HG03108 (cell line): ENCODE data around the gene KDELR1.

Experiments used
- ATAC-seq: cut with Tn5 transposase; IDR thresholded peaks from one replicate; pipeline ENCODE4 v1.9.1; 2021; ENCODE audit warnings: moderate library complexity; ENCODE audit not compliant: unreplicated experiment

The KDELR1 gene

DNA sequence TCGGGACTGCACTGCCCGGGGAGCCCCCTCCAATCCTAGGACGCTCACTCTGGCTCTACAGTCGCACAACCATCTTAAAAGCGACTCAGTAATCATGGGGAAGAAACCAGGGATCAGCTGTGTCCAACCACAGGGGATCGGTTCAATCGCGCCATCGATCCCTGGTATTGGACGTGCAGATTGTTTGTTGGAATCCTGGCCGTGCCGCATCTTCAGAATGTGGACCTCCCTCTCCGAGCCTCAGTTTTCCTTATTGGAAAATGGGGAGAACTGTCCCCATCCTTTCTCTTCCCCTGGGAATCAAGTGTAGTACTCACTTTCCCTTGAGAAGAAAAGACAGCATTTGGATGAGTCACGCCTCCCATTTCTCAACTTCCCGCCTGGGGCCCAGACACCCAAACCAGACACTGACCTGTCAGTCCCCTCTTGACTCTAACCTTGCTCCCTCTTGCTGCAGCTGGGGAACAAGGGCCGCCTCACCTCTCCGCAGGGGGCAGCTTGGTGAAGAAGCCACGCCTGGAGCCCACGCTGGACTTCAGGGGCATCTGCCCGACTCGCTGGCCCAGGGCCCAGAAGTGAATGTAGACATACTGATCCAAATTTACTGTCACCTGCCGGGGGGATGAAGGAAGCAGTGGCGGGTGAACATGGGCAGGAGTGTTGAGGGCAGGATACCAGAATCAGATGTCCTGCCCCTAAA lies 48.4 kb downstream of the KDELR1 start:
- no peak for ATAC-seq

DNA sequence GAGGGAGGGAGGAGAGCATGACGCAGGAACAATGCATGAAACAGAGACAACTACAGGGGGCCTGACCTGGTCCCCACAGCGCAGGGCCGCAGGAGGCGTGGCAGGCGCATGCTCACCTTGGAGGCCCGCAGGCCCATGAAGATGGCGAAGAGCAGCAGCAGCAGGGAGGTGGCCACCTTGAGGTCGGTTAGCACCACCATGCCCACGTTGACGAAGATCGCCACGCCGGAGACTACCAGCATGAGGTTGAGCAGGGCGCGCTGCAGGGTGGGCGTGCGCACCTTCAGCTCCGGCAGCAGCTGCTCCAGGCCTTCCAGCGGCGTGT lies 49.0 kb downstream of the KDELR1 start:
- no peak for ATAC-seq

DNA sequence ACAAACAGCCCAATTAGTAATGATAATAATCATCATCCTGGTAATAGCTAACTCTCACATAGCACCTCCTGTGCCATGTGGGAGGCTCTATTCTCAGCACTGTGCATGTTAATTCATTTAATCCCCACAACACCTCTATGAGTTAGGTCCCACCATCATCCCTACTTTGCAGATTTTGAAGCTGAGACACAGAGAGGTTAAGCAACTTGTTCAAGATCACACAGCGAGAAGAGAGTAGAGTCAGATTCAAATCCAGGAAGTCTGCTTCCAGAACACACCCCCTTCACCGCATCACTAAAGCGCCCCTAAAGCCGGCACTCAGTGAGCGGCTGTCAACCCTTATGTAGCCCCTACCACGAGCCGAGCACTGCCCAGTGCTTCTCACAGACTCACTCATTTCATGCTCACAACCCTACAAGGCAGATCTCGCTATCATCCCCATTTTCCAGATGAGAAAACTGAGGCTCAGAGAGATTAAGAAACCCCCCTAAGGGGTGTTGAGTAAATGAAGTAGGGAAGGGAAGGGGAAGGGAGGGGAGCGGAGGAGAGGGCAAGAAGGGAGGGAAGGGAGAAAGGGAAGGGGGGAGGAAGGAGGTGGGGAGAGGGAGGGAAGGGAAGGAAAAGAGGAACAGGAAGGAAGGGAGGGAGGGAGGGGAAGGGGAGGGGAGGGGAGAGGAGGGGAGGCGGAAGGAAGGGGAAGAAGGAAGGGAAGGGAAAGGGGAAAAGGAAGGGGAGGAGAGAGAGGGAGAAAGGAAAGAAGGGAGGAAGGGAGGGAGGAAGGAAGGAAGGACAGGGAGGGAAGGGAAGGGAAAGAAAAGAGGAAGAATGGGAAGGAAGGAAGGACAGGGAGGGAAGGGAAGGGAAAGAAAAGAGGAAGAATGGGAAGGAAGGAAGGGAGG lies 49.6 kb downstream of the KDELR1 start:
- ATAC-seq = no peak

DNA sequence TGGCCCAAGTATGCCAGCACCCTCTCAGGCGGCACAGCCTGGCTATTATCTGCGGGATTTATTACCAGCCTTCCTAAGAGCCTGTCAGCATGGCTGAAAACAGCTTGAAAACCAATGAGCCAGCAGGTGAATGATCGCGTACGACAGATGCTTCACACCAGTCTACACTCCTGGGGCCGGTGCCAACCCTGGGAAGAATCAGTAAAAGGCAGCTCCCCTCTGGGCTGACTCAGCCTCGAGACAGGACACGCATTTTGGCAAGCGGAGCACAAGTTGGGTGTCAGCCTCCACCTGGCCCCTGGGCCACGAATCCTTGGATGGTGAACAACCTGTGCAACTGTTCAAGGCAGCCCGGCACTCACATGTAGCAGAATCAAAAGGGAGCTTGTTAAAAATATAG lies 50.4 kb downstream of the KDELR1 start:
- no peak for ATAC-seq

DNA sequence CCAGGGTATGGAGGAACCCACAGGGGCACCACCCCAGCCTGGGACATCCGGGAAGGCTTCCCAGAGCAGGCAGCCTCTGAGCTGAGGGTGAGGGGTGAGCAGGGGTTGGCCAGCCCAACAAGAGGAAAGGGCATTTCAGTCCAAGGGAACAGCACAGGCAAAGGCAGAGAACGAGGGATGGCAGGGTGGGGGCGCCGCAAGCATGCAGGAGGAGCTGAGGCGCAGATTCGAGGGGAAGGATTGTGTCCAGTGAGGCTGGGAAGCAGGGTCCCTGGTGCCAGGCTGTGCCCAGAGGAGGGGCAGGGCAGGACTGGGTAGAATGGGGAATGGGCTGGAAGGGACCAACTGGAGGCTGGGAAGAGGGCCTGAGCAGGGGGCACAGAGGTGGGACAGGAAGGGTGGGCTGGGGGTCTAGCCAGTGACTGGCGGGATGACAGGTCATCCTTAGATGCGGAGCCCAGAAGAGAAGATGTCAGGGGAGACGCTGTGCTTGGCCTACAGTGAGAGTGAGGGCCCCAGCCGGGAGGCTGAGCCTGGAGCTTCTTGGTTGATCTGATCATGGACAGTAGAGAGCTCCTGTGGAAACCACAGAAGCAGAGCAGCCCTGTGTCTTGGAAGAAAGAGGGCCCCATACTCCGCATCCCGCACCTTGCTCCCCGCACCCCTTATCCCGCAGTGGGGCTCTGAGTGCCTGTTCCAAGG lies 52.4 kb downstream of the KDELR1 start:
- ATAC-seq = no peak

DNA sequence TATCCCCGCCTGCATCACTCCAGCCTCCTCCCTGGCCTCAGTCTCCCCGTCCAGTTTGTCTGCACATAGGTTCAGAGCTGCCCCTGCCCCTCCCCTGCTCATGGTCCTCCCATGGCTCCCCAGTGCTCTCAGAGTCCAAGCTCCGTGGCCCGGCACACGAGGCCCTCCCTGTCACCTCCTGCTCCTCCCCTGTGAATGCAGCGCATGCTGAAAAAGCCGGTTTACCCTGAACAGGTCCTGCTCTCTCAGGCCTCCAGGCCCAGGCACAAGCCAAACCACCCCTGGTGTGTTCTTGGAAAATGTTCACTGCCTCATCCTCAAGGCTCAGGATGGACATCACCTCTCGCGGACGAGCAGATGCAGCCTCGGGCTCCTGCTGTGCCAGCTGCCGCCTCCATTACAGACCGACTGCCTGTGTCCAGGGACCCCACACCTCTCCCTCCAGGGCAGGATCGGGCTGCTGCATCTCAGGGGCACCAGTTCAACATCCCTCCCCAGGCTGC lies 53.0 kb downstream of the KDELR1 start:
- no peak for ATAC-seq

DNA sequence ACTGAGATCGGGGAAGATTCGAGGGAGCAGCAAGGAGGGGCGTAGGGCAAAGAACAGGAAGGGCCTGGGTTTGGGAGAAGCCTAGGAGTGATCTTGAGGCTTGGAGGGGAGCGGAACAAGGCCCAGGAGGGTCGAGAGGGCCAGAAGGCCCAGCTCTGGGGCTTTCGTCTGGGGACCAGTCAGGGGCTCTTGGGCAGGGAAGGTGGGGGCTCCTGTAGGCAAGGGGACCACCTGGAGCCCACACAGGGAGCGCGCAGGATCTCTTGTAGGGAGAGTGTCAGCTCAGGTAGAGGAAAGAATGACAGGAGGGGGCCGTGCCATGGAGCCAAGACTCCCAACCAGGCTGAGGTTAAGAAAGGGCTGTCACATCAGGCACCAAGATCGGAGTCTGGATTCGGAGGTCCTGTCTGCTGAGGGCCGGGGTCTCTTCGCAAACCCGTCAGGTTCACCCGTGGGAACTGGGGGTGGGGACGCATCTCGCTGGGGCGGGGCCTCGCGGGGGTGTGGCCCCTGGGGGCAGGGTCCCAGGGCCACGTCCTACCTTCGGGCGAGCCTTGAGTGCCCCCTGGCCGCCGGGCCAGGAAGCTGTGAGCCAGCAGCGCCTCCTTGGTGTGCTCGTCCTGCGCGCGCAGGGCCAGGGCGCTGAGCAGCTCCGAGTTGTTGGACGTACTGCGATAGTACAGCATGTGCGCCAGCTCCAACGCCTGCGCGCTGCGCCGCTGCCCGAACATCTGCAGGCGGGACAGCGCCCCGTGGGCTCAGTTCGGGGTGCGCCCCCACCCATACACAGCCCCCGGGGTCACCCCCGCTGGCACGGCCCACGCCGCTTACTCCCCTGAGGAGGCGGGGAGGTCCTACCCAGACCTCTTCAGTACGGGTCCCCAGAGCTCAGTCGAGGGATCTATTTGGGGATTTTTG lies 57.6 kb downstream of the KDELR1 start:
- peak; percentile 40 for ATAC-seq

DNA sequence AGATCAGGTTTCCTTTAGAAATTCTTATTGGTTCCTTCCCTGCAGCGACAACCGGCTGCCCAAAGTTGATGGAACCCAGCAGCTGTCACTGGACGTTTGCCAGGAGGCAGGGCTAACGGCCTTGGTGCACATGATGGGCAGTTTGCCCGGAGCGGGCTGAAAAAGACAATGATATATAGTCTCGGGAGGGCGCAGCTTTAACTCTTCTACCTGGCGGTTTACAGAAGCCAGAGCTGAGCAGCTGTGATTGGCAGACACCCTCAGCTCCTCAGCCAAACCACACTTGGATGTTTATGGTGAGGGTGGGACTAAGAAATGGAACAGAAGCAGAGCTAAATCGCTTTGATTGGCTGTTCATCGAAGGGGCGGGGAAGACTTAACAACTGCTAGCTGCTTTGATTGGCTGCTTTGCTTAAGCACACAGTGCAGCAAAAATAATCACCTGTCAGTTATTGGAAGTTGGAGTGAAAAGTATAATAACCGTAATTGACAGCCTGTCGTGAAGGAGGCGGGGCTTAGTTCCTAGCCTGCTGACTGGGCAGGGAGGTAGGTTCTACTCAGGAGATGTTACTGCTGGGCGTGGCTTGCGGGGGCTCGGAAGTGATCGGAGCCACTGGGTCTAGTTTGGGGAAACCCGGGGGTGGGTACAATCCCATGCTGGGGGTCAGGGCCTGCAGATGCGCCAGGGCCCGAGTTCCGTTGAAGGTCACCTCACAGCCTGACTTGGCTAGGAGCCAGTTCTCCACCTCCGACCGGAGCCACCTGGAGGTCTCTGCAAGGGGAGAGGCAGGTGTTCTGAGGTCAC lies 58.5 kb downstream of the KDELR1 start:
- ATAC-seq = peak; percentile 53
